C4-2B (cell line): Measurements from ENCODE around the gene KCNIP1.

Experiments
- ZFX ChIP-seq: fragments of 450-650 bp; IDR thresholded peaks from 2 replicates; pipeline ENCODE4 v1.6.1; 2017
- TF ChIP-seq, protein P1 (sequence below): fragments of 450-650 bp; conservative IDR thresholded peaks from 2 replicates; pipeline ENCODE4 v1.5.1; 2017; ENCODE audit warnings: mild to moderate bottlenecking

DNA sequence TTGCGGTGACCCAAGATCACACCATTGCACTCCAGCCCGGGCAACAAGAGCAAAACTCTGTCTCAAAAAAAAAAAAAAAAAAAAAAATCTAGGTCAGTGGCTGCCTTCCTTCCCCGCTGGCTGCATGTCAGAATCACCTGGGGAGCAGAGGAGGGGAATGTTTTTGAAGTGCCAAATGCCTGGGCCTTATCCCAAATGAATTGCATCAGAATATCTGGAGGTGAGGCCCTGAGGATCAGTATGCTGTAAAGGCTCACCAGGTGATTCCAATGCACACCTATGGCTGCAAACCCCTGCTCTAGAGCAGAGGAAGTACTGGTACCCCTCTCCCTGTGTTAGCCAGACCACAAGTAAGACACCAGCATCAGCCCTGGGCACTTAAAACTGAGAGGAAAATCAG, 235.0 kb downstream of the KCNIP1 start:
- TF ChIP-seq, protein P1, sequence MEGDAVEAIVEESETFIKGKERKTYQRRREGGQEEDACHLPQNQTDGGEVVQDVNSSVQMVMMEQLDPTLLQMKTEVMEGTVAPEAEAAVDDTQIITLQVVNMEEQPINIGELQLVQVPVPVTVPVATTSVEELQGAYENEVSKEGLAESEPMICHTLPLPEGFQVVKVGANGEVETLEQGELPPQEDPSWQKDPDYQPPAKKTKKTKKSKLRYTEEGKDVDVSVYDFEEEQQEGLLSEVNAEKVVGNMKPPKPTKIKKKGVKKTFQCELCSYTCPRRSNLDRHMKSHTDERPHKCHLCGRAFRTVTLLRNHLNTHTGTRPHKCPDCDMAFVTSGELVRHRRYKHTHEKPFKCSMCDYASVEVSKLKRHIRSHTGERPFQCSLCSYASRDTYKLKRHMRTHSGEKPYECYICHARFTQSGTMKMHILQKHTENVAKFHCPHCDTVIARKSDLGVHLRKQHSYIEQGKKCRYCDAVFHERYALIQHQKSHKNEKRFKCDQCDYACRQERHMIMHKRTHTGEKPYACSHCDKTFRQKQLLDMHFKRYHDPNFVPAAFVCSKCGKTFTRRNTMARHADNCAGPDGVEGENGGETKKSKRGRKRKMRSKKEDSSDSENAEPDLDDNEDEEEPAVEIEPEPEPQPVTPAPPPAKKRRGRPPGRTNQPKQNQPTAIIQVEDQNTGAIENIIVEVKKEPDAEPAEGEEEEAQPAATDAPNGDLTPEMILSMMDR, result no peak
- no peak for TF ChIP-seq ZFX
